Measurements from ENCODE around the gene TXNIP. TPM values are rescaled to one million over a fixed set of nuclear protein-coding genes. Genes with fewer than 3 reads are reported as not detected.

TXNIP gene
- total RNA-seq, 1 donor from 2014 or later, result 19.0 TPM

- H3K27me3 ChIP-seq (ENCODE audit: control insufficient read depth, insufficient read depth, low read length), result no peaks in the 10 kb centered on the region
- TF ChIP-seq CTCF (IDR thresholded peaks at IDR 0.05; ENCODE audit: insufficient read depth, low read length, poor library complexity, severe bottlenecking), result no peak
- peaks cover 9% of the 10 kb centered on the region for H3K36me3 ChIP-seq (ENCODE audit: control insufficient read depth, insufficient read depth, low read length)
- DNase-seq (ENCODE audit: low read depth), result no peak
- H3K4me3 ChIP-seq (ENCODE audit: low read depth, low read length), result no peak overlapping the region
These were observed 6.0 kb downstream of the TXNIP start for GRCh38 chr1:145990249-145990855.

- DNase-seq (ENCODE audit: low read depth), result no peak
- Histone ChIP-seq H3K4me3 (ENCODE audit: low read depth, low read length) (no peak overlapping the region), H3K36me3 (ENCODE audit: control insufficient read depth, insufficient read depth, low read length) (peaks cover 3% of the 10 kb centered on the region), H3K27me3 (ENCODE audit: control insufficient read depth, insufficient read depth, low read length) (no peaks in the 10 kb centered on the region)
- TF ChIP-seq CTCF (IDR thresholded peaks at IDR 0.05; ENCODE audit: insufficient read depth, low read length, poor library complexity, severe bottlenecking), result no peak
These were observed 7.6 kb downstream of the TXNIP start for GRCh38 chr1:145988773-145989172.

- Histone ChIP-seq H3K27me3 (ENCODE audit: control insufficient read depth, insufficient read depth, low read length) (no peaks in the 10 kb centered on the region), H3K4me3 (ENCODE audit: low read depth, low read length) (no peak overlapping the region), H3K36me3 (ENCODE audit: control insufficient read depth, insufficient read depth, low read length) (peaks cover 1% of the 10 kb centered on the region)
- no peak for TF ChIP-seq CTCF (IDR thresholded peaks at IDR 0.05; ENCODE audit: insufficient read depth, low read length, poor library complexity, severe bottlenecking)
- DNase-seq (ENCODE audit: low read depth), result no peak
These were observed 8.5 kb downstream of the TXNIP start for GRCh38 chr1:145987926-145988325.

- TF ChIP-seq CTCF (IDR thresholded peaks at IDR 0.05; ENCODE audit: insufficient read depth, low read length, poor library complexity, severe bottlenecking), result no peak
- H3K4me3 ChIP-seq (ENCODE audit: low read depth, low read length), result no peak overlapping the region
- H3K27me3 ChIP-seq (ENCODE audit: control insufficient read depth, insufficient read depth, low read length), result no peaks in the 10 kb centered on the region
- H3K36me3 ChIP-seq (ENCODE audit: control insufficient read depth, insufficient read depth, low read length), result no peaks in the 10 kb centered on the region
- no peak for DNase-seq (ENCODE audit: low read depth)
These were observed 9.8 kb downstream of the TXNIP start for GRCh38 chr1:145986551-145986950.

- Histone ChIP-seq H3K36me3 (ENCODE audit: control insufficient read depth, insufficient read depth, low read length) (no peaks in the 10 kb centered on the region), H3K4me3 (ENCODE audit: low read depth, low read length) (no peak overlapping the region), H3K27me3 (ENCODE audit: control insufficient read depth, insufficient read depth, low read length) (no peaks in the 10 kb centered on the region)
- no peak for DNase-seq (ENCODE audit: low read depth)
- no peak for TF ChIP-seq CTCF (IDR thresholded peaks at IDR 0.05; ENCODE audit: insufficient read depth, low read length, poor library complexity, severe bottlenecking)
These were observed 10.6 kb downstream of the TXNIP start for GRCh38 chr1:145985502-145986439.
